ENCODE measurements around the gene DMXL1.
"Not testable (repeated sequence)": the region's sequence is repeated elsewhere in the genome, so short reads cannot be mapped to it uniquely, and the experiment has no call there.

Gene DMXL1

GRCh38 chr5:119118000-119118399 lies 47.1 kb downstream of the DMXL1 start:
- H3K27ac ChIP-seq (ENCODE audit: insufficient read depth, low read length, poor library complexity, severe bottlenecking): no peak overlapping the region
- H3K27me3 ChIP-seq (replicated peaks; ENCODE audit: control insufficient read depth, insufficient read depth, low read length, poor library complexity, severe bottlenecking): no peaks in the 10 kb centered on the region
- no peaks in the 10 kb centered on the region for H3K9me3 ChIP-seq (ENCODE audit: control insufficient read depth, low read length)
- H3K36me3 ChIP-seq (ENCODE audit: control insufficient read depth, insufficient read depth, low read length): peaks cover 18% of the 10 kb centered on the region
- H3K4me3 ChIP-seq (ENCODE audit: insufficient read depth, low read depth, low read length, poor library complexity, severe bottlenecking): no peak overlapping the region
- H3K4me1 ChIP-seq (ENCODE audit: control insufficient read depth, insufficient read depth, low read length, poor library complexity, severe bottlenecking): no peaks in the 10 kb centered on the region
- DNase-seq: no peak

GRCh38 chr5:119120893-119121292 lies 50.0 kb downstream of the DMXL1 start:
- Histone ChIP-seq H3K9me3 (ENCODE audit: control insufficient read depth, low read length) (no peaks in the 10 kb centered on the region), H3K36me3 (ENCODE audit: control insufficient read depth, insufficient read depth, low read length) (peaks cover 18% of the 10 kb centered on the region), H3K4me3 (ENCODE audit: insufficient read depth, low read depth, low read length, poor library complexity, severe bottlenecking) (no peak overlapping the region), H3K27me3 (replicated peaks; ENCODE audit: control insufficient read depth, insufficient read depth, low read length, poor library complexity, severe bottlenecking) (no peaks in the 10 kb centered on the region), H3K4me1 (ENCODE audit: control insufficient read depth, insufficient read depth, low read length, poor library complexity, severe bottlenecking) (no peaks in the 10 kb centered on the region), H3K27ac (ENCODE audit: insufficient read depth, low read length, poor library complexity, severe bottlenecking) (no peak overlapping the region)
- no peak for DNase-seq

- H3K36me3 ChIP-seq (ENCODE audit: control insufficient read depth, insufficient read depth, low read length); DNase-seq; H3K27ac ChIP-seq (ENCODE audit: insufficient read depth, low read length, poor library complexity, severe bottlenecking); H3K4me1 ChIP-seq (ENCODE audit: control insufficient read depth, insufficient read depth, low read length, poor library complexity, severe bottlenecking); H3K9me3 ChIP-seq (ENCODE audit: control insufficient read depth, low read length); H3K4me3 ChIP-seq (ENCODE audit: insufficient read depth, low read depth, low read length, poor library complexity, severe bottlenecking); H3K27me3 ChIP-seq (replicated peaks; ENCODE audit: control insufficient read depth, insufficient read depth, low read length, poor library complexity, severe bottlenecking): not testable (repeated sequence)
Observed at GRCh38 chr5:119122474-119122873, 51.6 kb downstream of the DMXL1 start.

GRCh38 chr5:119123280-119123679 lies 52.4 kb downstream of the DMXL1 start:
- no peak for DNase-seq
- Histone ChIP-seq H3K4me3 (ENCODE audit: insufficient read depth, low read depth, low read length, poor library complexity, severe bottlenecking) (no peak overlapping the region), H3K27me3 (replicated peaks; ENCODE audit: control insufficient read depth, insufficient read depth, low read length, poor library complexity, severe bottlenecking) (no peaks in the 10 kb centered on the region), H3K36me3 (ENCODE audit: control insufficient read depth, insufficient read depth, low read length) (no peaks in the 10 kb centered on the region), H3K4me1 (ENCODE audit: control insufficient read depth, insufficient read depth, low read length, poor library complexity, severe bottlenecking) (no peaks in the 10 kb centered on the region), H3K27ac (ENCODE audit: insufficient read depth, low read length, poor library complexity, severe bottlenecking) (no peak overlapping the region), H3K9me3 (ENCODE audit: control insufficient read depth, low read length) (no peaks in the 10 kb centered on the region)

- peaks cover 3% of the 10 kb centered on the region for H3K36me3 ChIP-seq (ENCODE audit: control insufficient read depth, insufficient read depth, low read length)
- no peaks in the 10 kb centered on the region for H3K27me3 ChIP-seq (replicated peaks; ENCODE audit: control insufficient read depth, insufficient read depth, low read length, poor library complexity, severe bottlenecking)
- H3K9me3 ChIP-seq (ENCODE audit: control insufficient read depth, low read length): no peaks in the 10 kb centered on the region
- no peak overlapping the region for H3K4me3 ChIP-seq (ENCODE audit: insufficient read depth, low read depth, low read length, poor library complexity, severe bottlenecking)
- DNase-seq: no peak
- no peaks in the 10 kb centered on the region for H3K4me1 ChIP-seq (ENCODE audit: control insufficient read depth, insufficient read depth, low read length, poor library complexity, severe bottlenecking)
- no peak overlapping the region for H3K27ac ChIP-seq (ENCODE audit: insufficient read depth, low read length, poor library complexity, severe bottlenecking)
Observed at GRCh38 chr5:119129770-119130169, 58.9 kb downstream of the DMXL1 start.

GRCh38 chr5:119131530-119132304 lies 60.8 kb downstream of the DMXL1 start:
- H3K36me3 ChIP-seq (ENCODE audit: control insufficient read depth, insufficient read depth, low read length): peaks cover 7% of the 10 kb centered on the region
- H3K4me3 ChIP-seq (ENCODE audit: insufficient read depth, low read depth, low read length, poor library complexity, severe bottlenecking): no peak overlapping the region
- H3K27ac ChIP-seq (ENCODE audit: insufficient read depth, low read length, poor library complexity, severe bottlenecking): no peak overlapping the region
- H3K9me3 ChIP-seq (ENCODE audit: control insufficient read depth, low read length): no peaks in the 10 kb centered on the region
- no peaks in the 10 kb centered on the region for H3K27me3 ChIP-seq (replicated peaks; ENCODE audit: control insufficient read depth, insufficient read depth, low read length, poor library complexity, severe bottlenecking)
- DNase-seq: no peak
- H3K4me1 ChIP-seq (ENCODE audit: control insufficient read depth, insufficient read depth, low read length, poor library complexity, severe bottlenecking): no peaks in the 10 kb centered on the region

GRCh38 chr5:119135743-119136142 lies 64.9 kb downstream of the DMXL1 start:
- not testable (repeated sequence) for H3K9me3 ChIP-seq (ENCODE audit: control insufficient read depth, low read length); DNase-seq; H3K4me3 ChIP-seq (ENCODE audit: insufficient read depth, low read depth, low read length, poor library complexity, severe bottlenecking); H3K27ac ChIP-seq (ENCODE audit: insufficient read depth, low read length, poor library complexity, severe bottlenecking); H3K4me1 ChIP-seq (ENCODE audit: control insufficient read depth, insufficient read depth, low read length, poor library complexity, severe bottlenecking); H3K27me3 ChIP-seq (replicated peaks; ENCODE audit: control insufficient read depth, insufficient read depth, low read length, poor library complexity, severe bottlenecking)
- H3K36me3 ChIP-seq (ENCODE audit: control insufficient read depth, insufficient read depth, low read length): peaks cover 10% of the 10 kb centered on the region

- Histone ChIP-seq H3K27me3 (replicated peaks; ENCODE audit: control insufficient read depth, insufficient read depth, low read length, poor library complexity, severe bottlenecking) (no peaks in the 10 kb centered on the region), H3K4me1 (ENCODE audit: control insufficient read depth, insufficient read depth, low read length, poor library complexity, severe bottlenecking) (no peaks in the 10 kb centered on the region), H3K36me3 (ENCODE audit: control insufficient read depth, insufficient read depth, low read length) (peaks cover 10% of the 10 kb centered on the region), H3K4me3 (ENCODE audit: insufficient read depth, low read depth, low read length, poor library complexity, severe bottlenecking) (no peak overlapping the region), H3K9me3 (ENCODE audit: control insufficient read depth, low read length) (no peaks in the 10 kb centered on the region), H3K27ac (ENCODE audit: insufficient read depth, low read length, poor library complexity, severe bottlenecking) (no peak overlapping the region)
- no peak for DNase-seq
Observed at GRCh38 chr5:119136666-119137318, 65.9 kb downstream of the DMXL1 start.

GRCh38 chr5:119153629-119154028 lies 82.7 kb downstream of the DMXL1 start:
- H3K9me3 ChIP-seq (ENCODE audit: control insufficient read depth, low read length): no peaks in the 10 kb centered on the region
- H3K4me3 ChIP-seq (ENCODE audit: insufficient read depth, low read depth, low read length, poor library complexity, severe bottlenecking): no peak overlapping the region
- no peak for DNase-seq
- no peaks in the 10 kb centered on the region for H3K4me1 ChIP-seq (ENCODE audit: control insufficient read depth, insufficient read depth, low read length, poor library complexity, severe bottlenecking)
- H3K27me3 ChIP-seq (replicated peaks; ENCODE audit: control insufficient read depth, insufficient read depth, low read length, poor library complexity, severe bottlenecking): no peaks in the 10 kb centered on the region
- no peak overlapping the region for H3K27ac ChIP-seq (ENCODE audit: insufficient read depth, low read length, poor library complexity, severe bottlenecking)
- peaks cover 10% of the 10 kb centered on the region for H3K36me3 ChIP-seq (ENCODE audit: control insufficient read depth, insufficient read depth, low read length)

GRCh38 chr5:119158144-119158543 lies 87.3 kb downstream of the DMXL1 start:
- H3K4me3 ChIP-seq (ENCODE audit: insufficient read depth, low read depth, low read length, poor library complexity, severe bottlenecking): no peak overlapping the region
- no peaks in the 10 kb centered on the region for H3K4me1 ChIP-seq (ENCODE audit: control insufficient read depth, insufficient read depth, low read length, poor library complexity, severe bottlenecking)
- H3K9me3 ChIP-seq (ENCODE audit: control insufficient read depth, low read length): no peaks in the 10 kb centered on the region
- H3K27ac ChIP-seq (ENCODE audit: insufficient read depth, low read length, poor library complexity, severe bottlenecking): no peak overlapping the region
- no peaks in the 10 kb centered on the region for H3K27me3 ChIP-seq (replicated peaks; ENCODE audit: control insufficient read depth, insufficient read depth, low read length, poor library complexity, severe bottlenecking)
- no peak for DNase-seq
- no peaks in the 10 kb centered on the region for H3K36me3 ChIP-seq (ENCODE audit: control insufficient read depth, insufficient read depth, low read length)
